ENCODE results near the gene ATP6V0D1.

DNA sequence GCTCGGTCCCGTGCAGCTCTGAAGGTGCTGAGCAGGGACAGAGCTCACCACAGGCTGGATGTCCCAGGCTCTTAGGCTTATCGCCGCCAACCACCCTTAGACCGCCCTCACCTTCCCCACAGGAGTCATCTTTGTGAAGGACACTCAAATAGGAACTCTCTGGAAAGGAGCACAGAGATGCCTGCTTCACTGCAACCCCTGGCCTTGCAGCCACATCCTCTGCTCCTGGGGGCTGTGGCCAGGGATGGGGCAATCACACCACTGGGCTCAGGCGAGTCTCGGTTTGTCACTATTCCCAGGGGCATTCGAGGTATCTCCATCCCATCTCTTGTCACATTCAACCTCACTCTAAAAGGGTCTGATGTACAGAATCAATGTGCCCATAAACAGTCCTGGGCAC lies 75.6 kb downstream of the ATP6V0D1 start:
- TF ChIP-seq, protein P1, sequence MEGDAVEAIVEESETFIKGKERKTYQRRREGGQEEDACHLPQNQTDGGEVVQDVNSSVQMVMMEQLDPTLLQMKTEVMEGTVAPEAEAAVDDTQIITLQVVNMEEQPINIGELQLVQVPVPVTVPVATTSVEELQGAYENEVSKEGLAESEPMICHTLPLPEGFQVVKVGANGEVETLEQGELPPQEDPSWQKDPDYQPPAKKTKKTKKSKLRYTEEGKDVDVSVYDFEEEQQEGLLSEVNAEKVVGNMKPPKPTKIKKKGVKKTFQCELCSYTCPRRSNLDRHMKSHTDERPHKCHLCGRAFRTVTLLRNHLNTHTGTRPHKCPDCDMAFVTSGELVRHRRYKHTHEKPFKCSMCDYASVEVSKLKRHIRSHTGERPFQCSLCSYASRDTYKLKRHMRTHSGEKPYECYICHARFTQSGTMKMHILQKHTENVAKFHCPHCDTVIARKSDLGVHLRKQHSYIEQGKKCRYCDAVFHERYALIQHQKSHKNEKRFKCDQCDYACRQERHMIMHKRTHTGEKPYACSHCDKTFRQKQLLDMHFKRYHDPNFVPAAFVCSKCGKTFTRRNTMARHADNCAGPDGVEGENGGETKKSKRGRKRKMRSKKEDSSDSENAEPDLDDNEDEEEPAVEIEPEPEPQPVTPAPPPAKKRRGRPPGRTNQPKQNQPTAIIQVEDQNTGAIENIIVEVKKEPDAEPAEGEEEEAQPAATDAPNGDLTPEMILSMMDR (IDR thresholded peaks at IDR 0.05; ENCODE audit: low read depth, low read length): no peak
- TF ChIP-seq POLR2A (IDR thresholded peaks at IDR 0.05; ENCODE audit: extremely low read depth, insufficient read length) (no peak), MYC (IDR thresholded peaks at IDR 0.05; ENCODE audit: low read depth, low read length) (no peak)
- TF ChIP-seq, protein P2, sequence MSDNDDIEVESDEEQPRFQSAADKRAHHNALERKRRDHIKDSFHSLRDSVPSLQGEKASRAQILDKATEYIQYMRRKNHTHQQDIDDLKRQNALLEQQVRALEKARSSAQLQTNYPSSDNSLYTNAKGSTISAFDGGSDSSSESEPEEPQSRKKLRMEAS (IDR thresholded peaks at IDR 0.05; ENCODE audit: low read depth, low read length): no peak

Data from NB4 (cell line).